NT2/D1 (cell line): Measurements from ENCODE around the gene PRODH2.

Source experiments
- YY1 ChIP-seq: IDR thresholded peaks from 2 replicates; pipeline ENCODE4 v1.6.1; 2011; ENCODE audit not compliant: insufficient read length, insufficient read depth
- ZNF274 ChIP-seq: IDR thresholded peaks from 2 replicates; pipeline ENCODE4 v1.6.1; 2011; ENCODE audit warnings: mild to moderate bottlenecking, low read depth, low read length

DNA sequence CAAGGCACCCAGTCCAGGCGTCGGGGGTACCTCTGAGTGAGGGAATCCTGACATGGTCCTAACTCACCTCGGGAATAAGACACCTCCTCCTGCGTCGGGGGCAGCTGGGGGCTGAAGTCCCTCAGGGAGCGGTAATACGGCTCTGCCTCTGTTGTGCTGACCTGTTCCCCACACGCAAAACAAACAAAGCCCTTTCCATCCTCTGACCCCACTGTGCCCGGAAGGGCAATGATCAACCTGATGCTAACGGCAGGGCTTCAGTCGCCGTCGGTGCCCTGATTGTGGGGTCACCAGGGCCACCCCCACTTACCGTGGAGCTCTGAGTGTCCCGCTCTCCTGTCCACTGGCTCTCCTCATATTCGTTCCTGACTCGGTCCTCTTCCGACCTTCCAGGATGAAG lies 18.3 kb upstream of the PRODH2 start:
- TF ChIP-seq YY1, result no peak
- no peak for TF ChIP-seq ZNF274
